SKM-1 treated with dmso at 0.1 percent for 144 hours (cell line): Measurements from ENCODE around the gene CFAP90.

Source experiments
- DNase-seq: peaks from one replicate; lab custom pipeline; 2025; ENCODE audit not compliant: unreplicated experiment; lab: John Stamatoyannopoulos, UW

CFAP90 gene, protein sequence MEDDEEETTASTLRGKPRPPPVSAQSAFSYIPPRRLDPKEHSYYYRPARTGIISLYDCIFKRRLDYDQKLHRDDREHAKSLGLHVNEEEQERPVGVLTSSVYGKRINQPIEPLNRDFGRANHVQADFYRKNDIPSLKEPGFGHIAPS

DNA sequence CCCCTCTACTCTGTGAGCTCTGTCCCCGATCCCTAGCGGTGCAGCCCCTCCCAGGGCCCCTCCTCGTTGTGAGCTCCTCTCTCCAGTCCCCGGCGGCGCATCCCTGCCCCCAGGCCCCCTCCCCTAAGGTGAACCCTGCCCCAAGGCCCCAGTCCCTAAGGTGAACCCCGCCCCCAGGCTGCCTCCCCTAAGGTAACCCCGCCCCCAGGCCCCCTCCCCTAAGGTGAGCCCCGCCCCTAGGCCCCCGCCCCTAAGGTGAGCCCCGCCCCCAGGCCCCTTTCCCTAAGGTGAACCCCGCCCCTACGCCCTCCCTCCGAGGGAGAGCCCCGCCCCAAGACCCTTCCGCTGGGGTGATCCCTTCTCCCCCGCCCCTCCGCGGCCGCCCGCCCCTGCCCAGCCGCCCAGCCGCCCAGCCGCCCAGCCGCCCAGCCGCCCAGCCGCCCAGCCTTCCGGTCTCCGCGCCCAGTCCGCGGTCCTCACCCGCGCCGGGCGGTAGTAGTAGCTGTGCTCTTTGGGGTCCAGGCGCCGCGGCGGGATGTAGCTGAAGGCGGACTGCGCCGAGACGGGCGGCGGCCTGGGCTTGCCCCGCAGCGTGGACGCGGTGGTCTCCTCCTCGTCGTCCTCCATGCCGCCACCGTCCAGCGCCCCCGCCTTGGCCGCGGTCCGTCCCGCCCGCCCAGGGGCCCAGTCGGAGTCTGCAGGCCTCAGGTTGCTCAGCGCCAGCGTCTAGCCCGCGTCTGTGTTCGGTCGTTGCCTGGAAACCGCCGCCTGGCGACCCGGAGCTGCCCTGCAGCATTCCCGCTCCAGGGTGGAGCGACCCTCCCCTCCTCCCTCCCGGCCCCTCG lies at the start of gene CFAP90:
CFAP90 (minus strand) TSS at position 739 of the 845 bp plus-strand sequence; CDS start at position 627, 112 bp downstream.
- no peak for DNase-seq

GRCh38 chr5:7897014-7897600 lies 46.2 kb upstream of the CFAP90 start:
- peak; percentile 11 for DNase-seq

DNA sequence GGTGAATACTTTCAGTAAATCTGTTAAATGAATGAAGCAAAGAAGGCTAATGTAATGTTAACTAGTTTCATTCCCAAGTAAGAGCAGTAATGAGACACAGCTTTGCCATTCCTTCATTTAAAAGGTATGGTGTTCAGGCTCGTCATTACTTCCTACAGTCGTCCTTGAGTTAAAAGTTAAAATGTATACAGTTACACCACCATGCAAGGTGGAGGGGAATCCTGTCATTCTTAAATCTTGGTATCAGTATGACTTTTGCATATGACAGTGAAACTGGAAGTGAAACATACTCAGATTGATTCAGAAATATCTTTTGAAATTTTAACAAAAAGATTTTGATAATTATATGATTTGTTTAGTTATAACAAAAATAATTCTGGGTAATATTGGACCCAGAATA lies 43.9 kb upstream of the CFAP90 start:
- no peak for DNase-seq

GRCh38 chr5:7894439-7894838 lies 43.5 kb upstream of the CFAP90 start:
- no peak for DNase-seq

DNA sequence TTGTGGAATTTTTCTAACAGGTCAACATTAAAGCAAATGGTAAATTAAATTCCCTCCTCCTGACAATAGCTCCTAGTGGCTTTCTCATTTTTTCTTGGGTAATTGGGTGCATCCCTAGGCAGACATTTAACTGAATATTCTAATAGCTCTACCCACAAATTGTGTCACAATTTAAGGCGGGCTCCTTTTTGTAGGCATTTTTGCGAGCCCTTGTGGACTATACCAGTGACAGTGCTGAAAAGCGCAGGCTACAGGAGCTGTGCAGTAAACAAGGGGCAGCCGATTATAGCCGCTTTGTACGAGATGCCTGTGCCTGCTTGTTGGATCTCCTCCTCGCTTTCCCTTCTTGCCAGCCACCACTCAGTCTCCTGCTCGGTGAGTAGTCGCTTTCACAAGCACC lies 38.0 kb upstream of the CFAP90 start:
- no peak for DNase-seq

- DNase-seq = no peak
Observed at GRCh38 chr5:7886849-7887475, 36.0 kb upstream of the CFAP90 start.

DNA sequence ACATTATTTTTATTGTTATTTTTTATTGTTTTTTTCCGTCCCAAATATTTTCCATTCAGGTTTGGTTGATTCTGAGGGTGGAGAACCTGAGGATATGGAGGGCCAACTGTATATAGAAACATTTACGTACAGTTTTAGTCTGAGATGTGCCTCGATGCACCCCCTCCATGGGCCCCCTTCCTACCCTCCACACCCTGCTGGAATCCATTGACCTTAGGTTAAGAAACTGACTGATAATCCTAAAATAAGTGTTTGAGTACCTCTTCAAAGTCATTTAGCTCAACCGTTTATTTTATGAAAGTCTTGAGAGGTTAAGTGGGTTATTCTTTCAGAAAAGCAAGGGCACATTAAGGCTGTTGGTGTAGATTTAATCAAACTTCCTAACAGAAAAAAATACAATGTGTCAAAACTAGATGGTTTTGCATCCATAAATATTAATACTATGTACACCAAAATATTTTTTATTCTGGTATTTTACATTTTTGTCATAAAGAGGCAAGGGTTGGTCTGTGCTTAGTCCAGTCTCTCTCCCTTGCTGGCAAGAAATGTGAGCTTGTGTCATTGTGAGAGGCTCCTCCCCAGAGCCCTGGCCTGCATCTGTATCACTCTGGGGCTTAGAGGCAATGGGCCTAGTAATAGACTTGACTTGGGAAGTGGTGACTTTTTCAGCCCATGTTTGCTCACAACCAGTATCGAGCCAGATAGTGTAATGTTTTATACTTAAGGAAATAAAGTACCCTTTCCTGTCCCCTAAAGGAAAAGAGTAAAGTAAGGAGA lies 33.7 kb upstream of the CFAP90 start:
- DNase-seq = no peak

GRCh38 chr5:7882926-7883325 lies 32.0 kb upstream of the CFAP90 start:
- DNase-seq = no peak

GRCh38 chr5:7881816-7882215 lies 30.9 kb upstream of the CFAP90 start:
- no peak for DNase-seq

DNA sequence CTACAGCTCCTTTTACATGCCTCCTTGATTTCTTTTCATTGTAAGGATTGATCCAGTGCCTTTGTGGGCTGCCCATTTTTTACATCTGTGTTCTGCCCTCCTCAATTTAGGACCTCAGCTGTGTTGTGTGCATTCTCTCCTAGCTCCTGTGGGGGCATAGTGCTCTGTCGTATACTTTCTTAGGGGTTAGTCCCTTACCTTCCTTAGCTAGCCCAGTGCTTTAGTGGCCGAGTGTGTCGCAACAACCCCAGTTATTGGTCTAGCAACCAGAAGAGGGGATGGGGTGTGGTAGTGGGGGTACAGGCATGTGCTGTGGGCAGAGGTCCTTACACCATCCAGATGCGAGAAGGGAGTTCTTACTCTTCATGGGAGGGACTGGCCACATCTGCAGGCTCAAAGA lies 30.2 kb upstream of the CFAP90 start:
- no peak for DNase-seq

DNA sequence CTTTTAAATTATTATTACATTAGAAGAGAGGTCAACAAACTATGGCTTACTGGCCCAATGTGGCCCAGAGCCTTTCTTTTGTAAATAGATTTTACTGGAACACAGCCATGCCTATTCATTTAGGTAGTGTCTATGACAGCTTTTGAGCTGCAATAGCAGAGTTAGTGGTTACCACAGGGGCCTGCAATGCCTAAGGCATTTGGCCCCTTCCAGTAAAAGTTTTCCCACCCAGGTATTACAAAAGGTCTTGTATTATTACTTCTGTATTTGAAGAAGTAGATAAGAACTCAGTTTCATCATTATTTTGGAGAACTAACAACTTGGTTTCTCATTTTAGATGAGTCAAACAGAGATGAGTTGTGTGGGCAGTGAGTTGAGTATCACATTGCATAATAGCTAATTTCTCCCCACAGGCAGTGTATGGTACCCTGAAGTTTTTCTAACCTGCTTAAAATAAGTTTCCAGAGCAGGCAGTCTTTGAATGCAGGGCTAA lies 27.5 kb upstream of the CFAP90 start:
- peak; percentile 93 for DNase-seq

DNA sequence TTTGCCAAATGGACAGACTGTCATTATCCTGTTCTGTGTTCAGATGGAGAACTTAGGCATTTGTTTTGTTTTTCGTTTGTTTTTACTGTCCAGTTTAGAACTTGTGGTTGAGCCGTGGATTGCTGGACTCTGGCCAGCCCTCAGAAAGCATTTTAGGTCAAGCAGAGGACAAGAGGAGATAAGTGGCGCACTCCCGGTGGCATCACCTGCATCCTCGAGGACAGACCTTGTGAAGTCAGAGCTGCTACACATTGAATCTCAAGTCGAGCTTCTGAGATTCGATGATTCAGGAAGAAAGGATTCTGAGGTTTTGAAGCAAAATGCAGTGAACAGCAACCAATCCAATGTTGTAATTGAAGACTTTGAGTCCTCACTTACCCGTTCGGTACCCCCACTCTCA lies 26.9 kb upstream of the CFAP90 start:
- no peak for DNase-seq

DNA sequence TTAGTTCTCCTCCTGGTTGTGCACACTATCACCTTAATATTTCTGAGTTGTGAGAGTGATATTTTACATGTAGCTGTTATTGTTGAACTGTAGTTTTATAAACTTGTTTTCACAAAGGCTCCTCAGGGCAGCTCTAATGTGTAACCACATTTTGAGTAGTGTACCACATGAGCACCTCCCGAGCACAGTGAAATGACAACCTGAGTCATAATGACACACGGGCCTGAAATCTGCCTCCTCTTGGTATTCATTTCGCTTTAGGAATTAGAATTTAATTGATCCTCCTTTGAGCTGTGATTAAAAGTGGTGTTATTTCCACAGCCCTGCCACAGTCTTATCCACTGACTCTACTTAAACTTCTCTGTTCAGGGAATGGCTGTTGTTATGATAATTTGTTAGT lies 25.9 kb upstream of the CFAP90 start:
- DNase-seq = no peak

DNA sequence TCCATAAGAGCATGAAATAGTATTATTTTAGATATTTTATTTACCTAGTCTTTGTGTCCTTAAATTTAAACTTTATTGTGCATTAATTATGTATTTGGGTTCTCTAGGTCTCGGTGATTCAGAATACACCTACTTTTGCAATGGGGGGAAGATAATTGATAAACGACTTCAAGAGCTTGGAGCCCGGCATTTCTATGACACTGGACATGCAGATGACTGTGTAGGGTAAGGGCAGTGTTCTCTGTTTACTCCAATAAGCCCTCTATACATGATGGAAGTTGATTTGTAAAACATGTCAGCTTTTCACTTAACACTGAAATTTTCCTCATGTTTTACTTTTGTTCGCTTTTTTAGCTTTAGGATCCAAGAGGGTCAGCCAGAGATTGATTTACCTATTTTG lies 24.2 kb upstream of the CFAP90 start:
- no peak for DNase-seq

- no peak for DNase-seq
Observed at GRCh38 chr5:7874639-7875038, 23.7 kb upstream of the CFAP90 start.

DNA sequence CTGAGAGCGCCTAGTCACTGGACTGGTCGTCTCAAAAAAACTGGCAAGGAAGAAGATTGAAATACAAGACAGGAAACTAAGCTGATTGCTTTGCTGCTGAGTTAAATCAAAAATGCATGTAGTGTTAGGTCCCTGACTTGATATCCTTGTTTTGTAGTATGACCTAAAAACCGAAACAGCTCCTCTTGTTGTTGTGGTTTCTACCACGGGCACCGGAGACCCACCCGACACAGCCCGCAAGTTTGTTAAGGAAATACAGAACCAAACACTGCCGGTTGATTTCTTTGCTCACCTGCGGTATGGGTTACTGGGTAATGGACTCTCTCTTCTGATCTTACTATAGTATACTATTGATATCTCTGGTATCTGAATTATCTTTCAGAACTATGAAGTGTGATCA lies 22.3 kb upstream of the CFAP90 start:
- DNase-seq = no peak

DNA sequence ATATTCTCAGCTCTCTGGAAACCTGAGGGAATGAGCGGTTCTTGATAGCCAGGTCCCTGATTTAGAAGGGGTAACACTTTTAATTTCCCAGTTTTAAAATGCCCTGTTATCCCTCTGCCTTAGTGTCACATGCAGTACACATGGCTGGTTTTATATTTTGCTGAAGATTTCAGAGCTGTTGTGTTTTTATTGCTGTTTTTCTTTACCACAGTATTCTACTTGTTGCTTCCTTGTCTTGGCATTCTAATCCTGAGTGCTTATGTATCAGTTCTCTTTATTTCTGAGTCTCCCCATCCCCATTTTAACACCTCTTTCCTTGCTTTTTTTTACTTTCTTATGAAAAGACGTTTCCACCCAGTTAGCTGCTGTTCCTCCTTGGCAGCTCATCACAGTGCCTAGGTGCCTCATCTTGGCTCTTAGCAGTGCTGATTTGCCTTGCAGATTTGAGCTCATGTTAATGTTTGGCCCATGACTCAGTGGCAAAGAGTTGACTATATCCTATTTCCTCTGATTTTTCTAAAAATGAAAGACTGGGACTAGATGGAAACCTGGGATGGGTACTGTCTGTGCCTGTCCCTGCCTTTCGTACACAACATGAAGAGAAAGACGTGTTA lies 21.7 kb upstream of the CFAP90 start:
- DNase-seq = no peak

- no peak for DNase-seq
Observed at GRCh38 chr5:7871653-7872052, 20.7 kb upstream of the CFAP90 start.

- no peak for DNase-seq
Observed at GRCh38 chr5:7869474-7870136, 18.7 kb upstream of the CFAP90 start.
